ENCODE measurements around the gene NUTM2B.
"Not testable (repeated sequence)": the region's sequence is repeated elsewhere in the genome, so short reads cannot be mapped to it uniquely, and the experiment has no call there.

GRCh38 chr10:79716917-79717579 lies 14.0 kb downstream of the NUTM2B start:
- not testable (repeated sequence) for TF ChIP-seq CTCF, POLR2AphosphoS5 (IDR thresholded peaks at IDR 0.05)

Measured in esophagus muscularis mucosa (tissue), 3 donors.